Measurements from ENCODE around the gene CSNK2A1. TPM values are rescaled to one million over a fixed set of nuclear protein-coding genes. Genes with fewer than 3 reads are reported as not detected.
"Not testable (repeated sequence)": the region's sequence is repeated elsewhere in the genome, so short reads cannot be mapped to it uniquely, and the experiment has no call there.

Gene CSNK2A1
- total RNA-seq, result 10 to 100 TPM; 71.4 to 74.8 TPM
- long read RNA-seq, donor 1, full-length matches to known transcripts, result 7 of 9 reads
- long read RNA-seq, donor 1, partial matches to known transcripts, result 1 of 9 reads
- long read RNA-seq, donor 1, other reads (novel, unspliced or antisense), result 1 of 9 reads
- long read RNA-seq, donor 2, full-length matches to known transcripts, result 13 of 22 reads
- long read RNA-seq, donor 2, partial matches to known transcripts, result 2 of 22 reads
- long read RNA-seq, donor 2, other reads (novel, unspliced or antisense), result 7 of 22 reads

- peak; percentile 98 for DNase-seq (ENCODE audit: low spot score)
- intact Hi-C loops (cut with DNase I), result loop anchor here in 1 of 2 donors (10.0 kb wide), 1 partner anchor 571 kb away; the partner anchor contains the start of gene PSMF1
Measured at GRCh38 chr20:543369-544152, at the start of gene CSNK2A1. Gene CSNK2A1 (minus strand): TSS chr20:543790. CDS start chr20:508551, 35,239 bp downstream.

GRCh38 chr20:592506-592905 is 48.9 kb upstream of the CSNK2A1 start:
- intact Hi-C loops (cut with DNase I), result no loop called here
- peak; percentile 26 for DNase-seq (ENCODE audit: low spot score)

GRCh38 chr20:591941-592340 is 48.4 kb upstream of the CSNK2A1 start:
- intact Hi-C loops (cut with DNase I), result no loop called here
- peak; percentile 44 for DNase-seq (ENCODE audit: low spot score)

GRCh38 chr20:588932-589672 is 45.5 kb upstream of the CSNK2A1 start:
- peak; percentile 38 for DNase-seq (ENCODE audit: low spot score)
- intact Hi-C loops (cut with DNase I), result no loop called here

- peak; percentile 47 for DNase-seq (ENCODE audit: low spot score)
- intact Hi-C loops (cut with DNase I), result no loop called here
Measured at GRCh38 chr20:588476-588875, 44.9 kb upstream of the CSNK2A1 start.

GRCh38 chr20:584971-585301 is 41.3 kb upstream of the CSNK2A1 start:
- intact Hi-C loops (cut with DNase I), result no loop called here
- peak; percentile 31 for DNase-seq (ENCODE audit: low spot score)

GRCh38 chr20:584161-584970 is 40.8 kb upstream of the CSNK2A1 start:
- intact Hi-C loops (cut with DNase I), result no loop called here

GRCh38 chr20:582204-582603 is 38.6 kb upstream of the CSNK2A1 start:
- no peak for DNase-seq (ENCODE audit: low spot score)
- intact Hi-C loops (cut with DNase I), result no loop called here

More at GRCh38 chr20:584161-584970, 40.8 kb upstream of the CSNK2A1 start:
- peak; percentile 29 for DNase-seq (ENCODE audit: low spot score)

- DNase-seq (ENCODE audit: low spot score); intact Hi-C loops (cut with DNase I): not testable (repeated sequence)
Measured at GRCh38 chr20:578940-579690, 35.5 kb upstream of the CSNK2A1 start.

GRCh38 chr20:577167-577791 is 33.7 kb upstream of the CSNK2A1 start:
- intact Hi-C loops (cut with DNase I), result no loop called here
- peak; percentile 31 for DNase-seq (ENCODE audit: low spot score)

GRCh38 chr20:576156-576555 is 32.6 kb upstream of the CSNK2A1 start:
- peak; percentile 30 for DNase-seq (ENCODE audit: low spot score)
- intact Hi-C loops (cut with DNase I), result no loop called here

- intact Hi-C loops (cut with DNase I), result no loop called here
- DNase-seq (ENCODE audit: low spot score), result peak; percentile 16
Measured at GRCh38 chr20:575230-575629, 31.6 kb upstream of the CSNK2A1 start.

- intact Hi-C loops (cut with DNase I), result no loop called here
- DNase-seq (ENCODE audit: low spot score), result peak; percentile 79
Measured at GRCh38 chr20:574297-574942, 30.8 kb upstream of the CSNK2A1 start.

- intact Hi-C loops (cut with DNase I), result no loop called here
- peak; percentile 56 for DNase-seq (ENCODE audit: low spot score)
Measured at GRCh38 chr20:573414-574296, 30.1 kb upstream of the CSNK2A1 start.

- intact Hi-C loops (cut with DNase I), result no loop called here
- DNase-seq (ENCODE audit: low spot score), result peak; percentile 34
Measured at GRCh38 chr20:572727-573126, 29.1 kb upstream of the CSNK2A1 start.

GRCh38 chr20:571754-572441 is 28.3 kb upstream of the CSNK2A1 start:
- DNase-seq (ENCODE audit: low spot score), result peak; percentile 83
- intact Hi-C loops (cut with DNase I), result no loop called here

All from posterior vena cava (tissue), 2 donors.